ENCODE results near the gene STK10.

DNA sequence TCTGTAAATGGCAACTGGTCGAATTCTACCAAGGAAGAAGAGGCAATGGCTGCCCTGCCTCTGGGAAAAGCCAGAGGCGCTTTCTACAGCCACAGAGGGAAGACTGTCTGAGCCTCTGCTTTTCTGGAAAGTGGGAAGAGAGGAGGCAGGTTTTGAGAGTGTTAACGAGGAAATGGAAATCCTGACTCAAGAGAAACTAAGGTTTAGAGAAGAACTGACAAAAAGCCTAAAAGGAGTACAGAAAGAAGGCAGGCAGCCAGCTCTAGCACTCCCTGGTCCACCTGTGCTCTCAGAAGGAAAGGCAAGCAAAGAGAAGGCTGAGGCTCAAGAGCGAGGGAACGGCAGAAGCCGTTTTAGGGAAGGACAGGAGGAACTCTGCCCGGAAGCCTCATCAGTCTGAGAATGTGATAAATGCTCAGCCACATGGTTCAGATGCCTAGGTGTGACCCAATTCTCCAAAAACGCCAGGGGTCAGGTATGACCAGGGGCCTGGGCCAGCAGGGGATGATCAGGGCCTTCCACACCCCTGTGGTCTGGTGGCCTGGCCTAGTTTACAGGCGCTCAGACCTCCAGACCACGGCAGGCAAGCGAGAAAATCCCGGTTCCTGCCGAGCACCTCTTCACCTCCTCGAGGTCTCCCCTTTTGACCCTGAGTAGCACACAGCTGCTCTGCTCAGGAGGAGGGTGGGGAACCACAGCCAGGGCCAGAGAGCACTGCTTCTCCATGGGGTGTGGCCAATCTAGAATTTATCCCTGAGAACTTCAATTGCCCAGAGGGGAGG lies 101.6 kb downstream of the STK10 start:
- TF ChIP-seq FOXM1 (IDR thresholded peaks at IDR 0.05; ENCODE audit: borderline replicate concordance): no peak
- no peak for TF ChIP-seq FOXK2 (IDR thresholded peaks at IDR 0.05)
